Bronchial epithelial cell (primary cell): Measurements from ENCODE around the gene F8. TPM values are rescaled to one million over a fixed set of nuclear protein-coding genes. Genes with fewer than 3 reads are reported as not detected.

Experiments
- DNase-seq: peaks from one replicate; pipeline ENCODE4 v3.0.0-alpha.2; 2010; ENCODE audit warnings: low read depth
- FAIRE-seq: peaks from 2 replicates; lab custom pipeline; 2011; peaks lifted over from hg19 to GRCh38; lab: Jason Lieb, UNC
- H3K27me3 ChIP-seq: 2 replicates; pipeline ENCODE4 v1.5.1; 2011; ENCODE audit warnings: low read length; ENCODE audit not compliant: control insufficient read depth, insufficient read depth
- H3K36me3 ChIP-seq: 2 replicates; pipeline ENCODE4 v1.5.1; 2011; ENCODE audit warnings: low read length; ENCODE audit not compliant: control insufficient read depth, insufficient read depth
- H3K4me3 ChIP-seq: 2 replicates; pipeline ENCODE4 v1.5.1; 2011; ENCODE audit warnings: mild to moderate bottlenecking, low read depth, low read length, control low read depth
- CTCF ChIP-seq: IDR thresholded peaks from 2 replicates; pipeline ENCODE4 v1.5.1; 2011; ENCODE audit warnings: mild to moderate bottlenecking, moderate library complexity, low read length, control low read depth, inconsistent platforms; ENCODE audit not compliant: insufficient read depth, severe bottlenecking
- total RNA-seq: library from RNA; depleted of rRNA; stranded (reverse); fragments of >200 nt; gene quantifications from 2 replicates; pipeline ENCODE4 v1.2.1, GENCODE V29; 2014

F8 gene
- total RNA-seq, 1 donor from 2014 or later = 0.26 TPM

GRCh38 chrX:154791467-154791866 lies 231.1 kb downstream of the F8 start:
- DNase-seq (no peak), FAIRE-seq (no peak)
- Histone ChIP-seq H3K27me3 (no peaks in the 10 kb centered on the region), H3K36me3 (no peaks in the 10 kb centered on the region), H3K4me3 (no peak overlapping the region)
- no peak for TF ChIP-seq CTCF

Other genes with a start within 250 kb of the F8 start
- gene MPP1, start 217.2 kb downstream of the F8 start, total RNA-seq = 1.1 and 2.2 TPM in 2 replicates
- not detected in 2 replicates for gene SMIM9, start 188.1 kb downstream of the F8 start, total RNA-seq
- 0.64 and 0.79 TPM in 2 replicates for gene F8A1, start 136.4 kb downstream of the F8 start, total RNA-seq
- gene FUNDC2, start 4.1 kb upstream of the F8 start, total RNA-seq = 36.1 and 50.8 TPM in 2 replicates
- 6.8 and 16.1 TPM in 2 replicates for gene CMC4, start 48.4 kb upstream of the F8 start, total RNA-seq
- 1.8 and 29.3 TPM in 2 replicates for gene MTCP1, start 48.4 kb upstream of the F8 start, total RNA-seq
- 9.3 and 10.0 TPM in 2 replicates for gene BRCC3, start 48.8 kb upstream of the F8 start, total RNA-seq
- gene VBP1, start 193.7 kb upstream of the F8 start, total RNA-seq = 69.0 and 80.4 TPM in 2 replicates
- 0.26 and 2.6 TPM in 2 replicates for gene RAB39B, start 241.8 kb upstream of the F8 start, total RNA-seq